Fibroblast of gingiva (primary cell): ENCODE data around the gene RSPH10B2.
"Not testable (repeated sequence)": the region's sequence is repeated elsewhere in the genome, so short reads cannot be mapped to it uniquely, and the experiment has no call there.

Source experiments
- DNase-seq: peaks from one replicate; pipeline ENCODE4 v3.0.0-alpha.2; 2011; ENCODE audit warnings: low read depth

Gene RSPH10B2

DNA sequence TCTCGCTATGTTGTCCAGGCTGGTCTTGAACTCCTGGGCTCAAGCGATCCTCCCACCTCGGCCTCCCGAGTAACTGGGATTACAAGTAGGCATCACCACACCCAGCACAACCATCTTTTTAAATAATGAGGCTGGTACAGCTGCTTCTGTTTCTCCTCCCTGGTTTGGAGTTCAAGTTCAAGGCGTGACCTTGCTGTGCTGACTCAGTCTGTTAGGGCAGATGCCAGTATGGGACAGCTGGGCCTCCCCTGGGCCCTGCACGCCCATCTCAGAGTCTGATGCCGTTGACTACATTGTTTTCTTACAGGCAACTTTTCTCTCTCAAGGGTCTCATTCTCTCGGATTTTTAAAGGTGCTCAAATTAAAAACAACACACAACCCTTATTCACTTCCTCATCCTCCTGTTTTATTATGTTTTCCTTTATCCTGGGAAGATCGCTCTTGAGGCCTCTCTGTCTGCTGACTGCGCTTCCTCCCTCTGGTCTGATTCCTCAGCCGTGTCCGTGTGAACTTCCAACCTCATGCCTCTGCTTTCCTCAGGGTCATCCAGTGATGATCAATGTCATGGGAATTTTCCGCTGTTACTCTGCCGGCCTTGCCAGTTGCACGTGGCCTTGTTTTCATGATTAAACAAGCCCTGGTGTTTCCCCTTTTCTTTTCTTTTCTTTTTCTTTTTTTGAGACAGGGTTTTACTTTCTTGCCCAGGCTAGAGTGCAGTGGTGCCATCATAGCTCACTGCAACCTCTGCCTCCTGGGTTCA lies 38.4 kb downstream of the RSPH10B2 start:
- not testable (repeated sequence) for DNase-seq

DNA sequence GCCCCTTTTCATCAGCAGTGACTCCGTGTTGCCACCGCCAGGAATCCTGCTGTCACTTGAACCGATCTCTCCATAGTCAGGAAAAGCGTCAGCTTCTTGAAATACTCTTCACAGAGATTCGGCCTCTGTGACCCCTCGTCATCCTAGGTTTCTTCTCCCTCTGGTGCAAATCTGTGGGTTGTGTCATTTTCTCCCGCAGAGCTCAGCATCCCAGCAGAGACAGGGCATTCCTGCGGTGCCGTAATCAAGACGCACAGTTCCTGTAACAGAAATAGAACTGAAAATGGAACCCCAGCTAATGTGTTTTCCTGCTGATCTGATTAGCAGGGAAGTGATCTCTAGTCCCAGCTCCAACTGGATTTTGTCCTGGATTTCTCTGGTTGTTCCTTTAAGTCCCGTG lies 40.4 kb downstream of the RSPH10B2 start:
- DNase-seq: not testable (repeated sequence)

- DNase-seq: not testable (repeated sequence)
Measured at GRCh38 chr7:6797218-6797617, 43.3 kb downstream of the RSPH10B2 start.

GRCh38 chr7:6798047-6798446 lies 44.1 kb downstream of the RSPH10B2 start:
- DNase-seq: not testable (repeated sequence)

GRCh38 chr7:6799887-6800286 lies 46.0 kb downstream of the RSPH10B2 start:
- not testable (repeated sequence) for DNase-seq

DNA sequence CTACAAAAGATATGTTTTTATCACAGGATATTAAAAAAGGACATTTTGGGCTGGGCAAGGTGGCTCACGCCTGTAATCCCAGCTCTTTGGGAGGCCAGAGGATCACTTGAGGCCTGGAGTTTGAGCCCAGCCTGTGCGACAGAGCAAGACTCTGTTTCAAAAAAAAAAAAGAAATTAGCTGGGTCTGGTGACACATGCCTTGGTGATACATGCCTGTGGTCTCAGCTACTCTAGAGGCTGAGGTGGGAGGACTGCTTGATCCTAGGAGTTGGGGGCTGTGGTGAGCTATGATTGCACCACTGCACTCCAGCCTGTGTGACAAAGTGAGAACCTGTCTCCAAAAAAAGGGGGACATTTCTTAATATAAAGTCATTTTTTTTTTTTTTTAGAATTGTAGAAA lies 46.4 kb downstream of the RSPH10B2 start:
- not testable (repeated sequence) for DNase-seq

GRCh38 chr7:6807393-6807918 lies 53.6 kb downstream of the RSPH10B2 start:
- DNase-seq: not testable (repeated sequence)

GRCh38 chr7:6807959-6808358 lies 54.1 kb downstream of the RSPH10B2 start:
- DNase-seq: not testable (repeated sequence)

DNA sequence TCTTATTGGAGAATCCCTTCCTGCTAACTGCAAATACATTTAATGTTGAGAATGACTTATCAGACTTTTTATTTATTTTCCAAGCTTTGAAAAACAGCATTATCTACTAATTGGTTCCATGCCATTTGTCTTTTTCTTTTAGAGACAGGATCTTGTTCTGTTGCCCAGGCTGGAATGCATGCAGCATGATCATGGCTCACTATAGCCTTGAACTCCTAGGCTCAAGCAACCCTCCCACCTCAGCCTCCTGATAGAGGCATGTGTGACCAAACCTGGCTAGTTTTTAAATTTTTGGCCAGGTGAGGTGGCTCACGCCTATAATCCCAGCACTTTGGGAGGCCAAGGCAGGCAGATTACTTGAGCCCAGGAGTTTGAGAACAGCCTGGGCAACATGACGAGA lies 59.1 kb downstream of the RSPH10B2 start:
- DNase-seq: not testable (repeated sequence)

DNA sequence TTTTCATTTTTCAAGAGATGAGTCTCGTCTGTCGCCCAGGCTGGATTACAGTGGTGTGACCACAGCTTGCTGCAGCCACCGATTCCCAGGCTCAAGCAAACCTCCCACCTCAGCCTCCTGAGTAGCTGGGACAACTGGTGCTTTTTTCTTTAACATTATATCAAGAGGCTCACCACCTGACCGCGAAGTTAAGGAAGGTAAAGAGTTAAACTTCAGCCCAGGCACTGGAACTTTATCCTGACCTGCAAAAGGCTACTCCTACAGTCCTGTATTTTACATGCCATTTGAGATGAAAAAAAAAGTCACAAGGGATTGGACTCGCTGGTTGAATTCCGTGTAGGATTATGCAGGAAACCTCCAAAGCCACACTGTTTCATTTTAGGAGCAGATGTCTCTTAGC lies 61.6 kb downstream of the RSPH10B2 start:
- DNase-seq: not testable (repeated sequence)

GRCh38 chr7:6821622-6822021 lies 67.7 kb downstream of the RSPH10B2 start:
- not testable (repeated sequence) for DNase-seq

- DNase-seq: not testable (repeated sequence)
Measured at GRCh38 chr7:6825236-6826125, 71.6 kb downstream of the RSPH10B2 start.

- peak; percentile 77 for DNase-seq
Measured at GRCh38 chr7:6826151-6826550, 72.2 kb downstream of the RSPH10B2 start, which contains the start of gene CCZ1B. Gene CCZ1B, minus strand, starts transcription at chr7:6826275. Its CDS starts 78 bp downstream, at chr7:6826197.

DNA sequence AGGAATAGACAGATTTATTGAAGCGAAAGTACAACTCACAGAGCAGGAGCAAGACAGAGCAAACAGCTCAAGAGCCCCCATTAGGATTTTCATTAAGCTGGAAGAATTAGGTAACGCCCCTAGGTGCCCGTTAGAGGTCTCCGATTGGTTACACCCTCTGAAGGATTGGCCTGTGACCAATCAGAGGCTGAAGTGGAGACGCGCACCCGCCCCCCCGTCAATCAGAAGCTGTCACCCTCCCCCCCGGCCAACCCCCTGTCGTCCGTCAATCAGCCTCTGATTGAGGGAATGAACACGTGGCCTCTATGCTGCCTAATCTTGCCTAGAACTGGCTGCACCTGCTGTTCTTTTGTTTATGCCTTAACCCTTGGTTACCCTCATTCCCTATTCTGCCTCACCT lies 73.3 kb downstream of the RSPH10B2 start:
- DNase-seq: not testable (repeated sequence)

- DNase-seq: not testable (repeated sequence)
Measured at GRCh38 chr7:6829616-6830015, 75.7 kb downstream of the RSPH10B2 start.

DNA sequence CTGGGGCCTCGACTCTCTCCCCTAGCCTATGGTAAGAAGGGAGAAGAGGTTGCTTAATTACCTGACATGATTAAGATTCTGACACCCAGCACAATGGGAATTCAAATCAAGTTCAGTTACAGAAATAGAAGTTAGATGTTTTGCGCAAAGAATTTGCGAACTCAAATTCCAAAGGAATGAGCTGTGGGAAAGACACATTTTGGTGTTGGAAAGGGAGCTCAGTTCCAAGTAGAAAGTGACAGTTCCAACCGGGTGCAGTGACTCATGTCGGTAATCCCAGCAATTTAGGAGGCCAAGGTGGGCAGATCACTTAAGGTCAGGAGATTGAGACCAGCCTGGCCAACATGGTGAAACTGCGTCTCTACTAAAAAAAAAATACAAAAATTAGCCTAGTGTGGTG lies 76.1 kb downstream of the RSPH10B2 start:
- DNase-seq: not testable (repeated sequence)

- no peak for DNase-seq
Measured at GRCh38 chr7:6831018-6831725, 77.3 kb downstream of the RSPH10B2 start.

- no peak for DNase-seq
Measured at GRCh38 chr7:6833636-6834035, 79.7 kb downstream of the RSPH10B2 start.

- DNase-seq: not testable (repeated sequence)
Measured at GRCh38 chr7:6835521-6835920, 81.6 kb downstream of the RSPH10B2 start.

DNA sequence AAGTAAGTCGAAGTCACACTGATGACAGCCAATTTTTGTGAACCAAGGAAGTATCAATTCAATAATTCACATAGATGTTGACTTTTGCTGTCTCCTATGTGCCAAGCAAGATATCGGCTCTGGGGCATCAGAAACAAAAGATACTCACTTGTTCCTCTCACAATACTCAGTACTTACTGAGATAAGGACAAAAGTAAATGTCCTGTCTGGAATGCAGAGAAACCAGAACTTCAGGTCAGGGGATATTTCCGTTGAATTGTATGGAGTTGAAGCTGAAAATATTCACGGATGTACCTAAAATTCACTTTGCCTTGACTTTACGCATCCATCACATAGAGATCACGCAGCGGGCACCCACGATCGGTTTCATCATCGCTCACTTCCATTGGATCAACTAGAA lies 83.2 kb downstream of the RSPH10B2 start:
- DNase-seq: not testable (repeated sequence)

- DNase-seq: not testable (repeated sequence)
Measured at GRCh38 chr7:6842278-6842921, 88.5 kb downstream of the RSPH10B2 start.
